ENCODE measurements around the gene LSMEM2. TPM values are rescaled to one million over a fixed set of nuclear protein-coding genes. Genes with fewer than 3 reads are reported as not detected.
"Not testable (repeated sequence)": the region's sequence is repeated elsewhere in the genome, so short reads cannot be mapped to it uniquely, and the experiment has no call there.

Gene LSMEM2
- total and polyA plus RNA-seq, 2 experiments from 2014 or later = 0.59 to 0.86 TPM

DNA sequence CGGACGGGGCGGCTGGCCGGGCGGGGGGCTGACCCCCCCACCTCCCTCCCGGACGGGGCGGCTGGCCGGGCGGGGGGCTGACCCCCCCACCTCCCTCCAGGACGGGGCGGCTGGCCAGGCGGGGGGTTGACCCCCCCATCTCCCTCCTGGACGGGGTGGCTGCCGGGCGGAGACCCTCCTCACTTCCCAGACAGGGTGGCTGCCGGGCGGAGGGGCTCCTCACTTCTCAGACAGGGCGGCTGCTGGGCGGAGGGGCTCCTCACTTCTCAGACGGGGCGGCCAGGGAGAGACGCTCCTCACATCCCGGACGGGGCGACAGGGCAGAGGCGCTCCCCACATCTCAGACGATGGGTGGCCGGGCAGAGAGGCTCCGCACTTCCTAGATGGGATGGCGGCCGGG is 33.2 kb downstream of the LSMEM2 start:
- peaks cover 50% of the 10 kb centered on the region for H3K9me3 Mint-ChIP-seq
- ATAC-seq; H3K27me3 ChIP-seq (ENCODE audit: insufficient read depth): not testable (repeated sequence)

DNA sequence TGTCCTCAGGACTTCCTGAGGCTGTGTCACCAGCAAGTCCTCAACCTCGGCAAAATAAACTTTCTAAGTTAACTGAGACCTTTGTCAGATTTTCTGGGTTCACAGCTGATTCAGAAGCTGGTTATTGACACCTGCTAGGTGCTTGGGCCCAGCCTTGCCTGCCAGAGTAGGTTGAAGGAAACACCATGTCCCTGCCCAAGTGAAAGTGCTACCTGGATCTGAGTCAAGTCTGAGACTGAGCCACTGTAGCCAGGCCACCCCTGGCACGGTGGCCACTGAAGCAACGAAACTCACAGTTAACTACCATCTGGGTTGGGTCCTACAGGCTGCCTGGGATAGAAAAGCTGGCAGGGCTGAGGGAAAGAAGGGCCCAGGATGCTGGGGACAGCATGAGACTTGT is 35.5 kb downstream of the LSMEM2 start:
- Histone ChIP-seq H2AFZ (no peak overlapping the region), H3K27me3 (ENCODE audit: insufficient read depth) (no peaks in the 10 kb centered on the region), H3K9me2 (ENCODE audit: insufficient read depth) (no peaks in the 10 kb centered on the region), H3K4me2 (no peak overlapping the region), H3K36me3 (ENCODE audit: insufficient read depth) (peaks cover 6% of the 10 kb centered on the region), H3K4me3 (no peak overlapping the region), H3K4me1 (ENCODE audit: insufficient read depth) (no peaks in the 10 kb centered on the region; the same call in 1 of the 2 replicates), H4K20me1 (replicated peaks; ENCODE audit: insufficient read depth) (no peaks in the 10 kb centered on the region; the same call in 1 of the 2 replicates), H3K27ac (ENCODE audit: low read depth) (no peak overlapping the region), H3F3A (replicated peaks; ENCODE audit: low read depth) (0 out of 2 replicates have a peak, but pooled peaks cover 6% of the 10 kb centered on the region), H3K79me2 (replicated peaks; ENCODE audit: insufficient read depth) (peaks cover 11% of the 10 kb centered on the region)
- H3K4me1 Mint-ChIP-seq = peaks cover 10% of the 10 kb centered on the region
- H3K9me3 Mint-ChIP-seq = peaks cover 28% of the 10 kb centered on the region
- peaks cover 66% of the 10 kb centered on the region for H3K36me3 Mint-ChIP-seq (ENCODE audit: low read depth)
- H3K27ac Mint-ChIP-seq = no peak overlapping the region
- DNase-seq (ENCODE audit: low spot score) (no peak), ATAC-seq (no peak)
- H3K27me3 Mint-ChIP-seq (ENCODE audit: insufficient read depth, low read depth, poor library complexity) = peaks cover 7% of the 10 kb centered on the region
- no peak for TF ChIP-seq NANOG (IDR thresholded peaks at IDR 0.05; ENCODE audit: borderline replicate concordance)
- TF ChIP-seq, protein P1, sequence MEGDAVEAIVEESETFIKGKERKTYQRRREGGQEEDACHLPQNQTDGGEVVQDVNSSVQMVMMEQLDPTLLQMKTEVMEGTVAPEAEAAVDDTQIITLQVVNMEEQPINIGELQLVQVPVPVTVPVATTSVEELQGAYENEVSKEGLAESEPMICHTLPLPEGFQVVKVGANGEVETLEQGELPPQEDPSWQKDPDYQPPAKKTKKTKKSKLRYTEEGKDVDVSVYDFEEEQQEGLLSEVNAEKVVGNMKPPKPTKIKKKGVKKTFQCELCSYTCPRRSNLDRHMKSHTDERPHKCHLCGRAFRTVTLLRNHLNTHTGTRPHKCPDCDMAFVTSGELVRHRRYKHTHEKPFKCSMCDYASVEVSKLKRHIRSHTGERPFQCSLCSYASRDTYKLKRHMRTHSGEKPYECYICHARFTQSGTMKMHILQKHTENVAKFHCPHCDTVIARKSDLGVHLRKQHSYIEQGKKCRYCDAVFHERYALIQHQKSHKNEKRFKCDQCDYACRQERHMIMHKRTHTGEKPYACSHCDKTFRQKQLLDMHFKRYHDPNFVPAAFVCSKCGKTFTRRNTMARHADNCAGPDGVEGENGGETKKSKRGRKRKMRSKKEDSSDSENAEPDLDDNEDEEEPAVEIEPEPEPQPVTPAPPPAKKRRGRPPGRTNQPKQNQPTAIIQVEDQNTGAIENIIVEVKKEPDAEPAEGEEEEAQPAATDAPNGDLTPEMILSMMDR (conservative IDR thresholded peaks at IDR 0.05; ENCODE audit: low read depth in 2 of 2) = no peak
- no peak for TF ChIP-seq CREB1 (CRISPR knock-in tag; IDR thresholded peaks at IDR 0.05; ENCODE audit: low read depth)
- TF ChIP-seq POLR2AphosphoS5 (IDR thresholded peaks at IDR 0.05; ENCODE audit: low read depth) = no peak
- TF ChIP-seq, protein P2, sequence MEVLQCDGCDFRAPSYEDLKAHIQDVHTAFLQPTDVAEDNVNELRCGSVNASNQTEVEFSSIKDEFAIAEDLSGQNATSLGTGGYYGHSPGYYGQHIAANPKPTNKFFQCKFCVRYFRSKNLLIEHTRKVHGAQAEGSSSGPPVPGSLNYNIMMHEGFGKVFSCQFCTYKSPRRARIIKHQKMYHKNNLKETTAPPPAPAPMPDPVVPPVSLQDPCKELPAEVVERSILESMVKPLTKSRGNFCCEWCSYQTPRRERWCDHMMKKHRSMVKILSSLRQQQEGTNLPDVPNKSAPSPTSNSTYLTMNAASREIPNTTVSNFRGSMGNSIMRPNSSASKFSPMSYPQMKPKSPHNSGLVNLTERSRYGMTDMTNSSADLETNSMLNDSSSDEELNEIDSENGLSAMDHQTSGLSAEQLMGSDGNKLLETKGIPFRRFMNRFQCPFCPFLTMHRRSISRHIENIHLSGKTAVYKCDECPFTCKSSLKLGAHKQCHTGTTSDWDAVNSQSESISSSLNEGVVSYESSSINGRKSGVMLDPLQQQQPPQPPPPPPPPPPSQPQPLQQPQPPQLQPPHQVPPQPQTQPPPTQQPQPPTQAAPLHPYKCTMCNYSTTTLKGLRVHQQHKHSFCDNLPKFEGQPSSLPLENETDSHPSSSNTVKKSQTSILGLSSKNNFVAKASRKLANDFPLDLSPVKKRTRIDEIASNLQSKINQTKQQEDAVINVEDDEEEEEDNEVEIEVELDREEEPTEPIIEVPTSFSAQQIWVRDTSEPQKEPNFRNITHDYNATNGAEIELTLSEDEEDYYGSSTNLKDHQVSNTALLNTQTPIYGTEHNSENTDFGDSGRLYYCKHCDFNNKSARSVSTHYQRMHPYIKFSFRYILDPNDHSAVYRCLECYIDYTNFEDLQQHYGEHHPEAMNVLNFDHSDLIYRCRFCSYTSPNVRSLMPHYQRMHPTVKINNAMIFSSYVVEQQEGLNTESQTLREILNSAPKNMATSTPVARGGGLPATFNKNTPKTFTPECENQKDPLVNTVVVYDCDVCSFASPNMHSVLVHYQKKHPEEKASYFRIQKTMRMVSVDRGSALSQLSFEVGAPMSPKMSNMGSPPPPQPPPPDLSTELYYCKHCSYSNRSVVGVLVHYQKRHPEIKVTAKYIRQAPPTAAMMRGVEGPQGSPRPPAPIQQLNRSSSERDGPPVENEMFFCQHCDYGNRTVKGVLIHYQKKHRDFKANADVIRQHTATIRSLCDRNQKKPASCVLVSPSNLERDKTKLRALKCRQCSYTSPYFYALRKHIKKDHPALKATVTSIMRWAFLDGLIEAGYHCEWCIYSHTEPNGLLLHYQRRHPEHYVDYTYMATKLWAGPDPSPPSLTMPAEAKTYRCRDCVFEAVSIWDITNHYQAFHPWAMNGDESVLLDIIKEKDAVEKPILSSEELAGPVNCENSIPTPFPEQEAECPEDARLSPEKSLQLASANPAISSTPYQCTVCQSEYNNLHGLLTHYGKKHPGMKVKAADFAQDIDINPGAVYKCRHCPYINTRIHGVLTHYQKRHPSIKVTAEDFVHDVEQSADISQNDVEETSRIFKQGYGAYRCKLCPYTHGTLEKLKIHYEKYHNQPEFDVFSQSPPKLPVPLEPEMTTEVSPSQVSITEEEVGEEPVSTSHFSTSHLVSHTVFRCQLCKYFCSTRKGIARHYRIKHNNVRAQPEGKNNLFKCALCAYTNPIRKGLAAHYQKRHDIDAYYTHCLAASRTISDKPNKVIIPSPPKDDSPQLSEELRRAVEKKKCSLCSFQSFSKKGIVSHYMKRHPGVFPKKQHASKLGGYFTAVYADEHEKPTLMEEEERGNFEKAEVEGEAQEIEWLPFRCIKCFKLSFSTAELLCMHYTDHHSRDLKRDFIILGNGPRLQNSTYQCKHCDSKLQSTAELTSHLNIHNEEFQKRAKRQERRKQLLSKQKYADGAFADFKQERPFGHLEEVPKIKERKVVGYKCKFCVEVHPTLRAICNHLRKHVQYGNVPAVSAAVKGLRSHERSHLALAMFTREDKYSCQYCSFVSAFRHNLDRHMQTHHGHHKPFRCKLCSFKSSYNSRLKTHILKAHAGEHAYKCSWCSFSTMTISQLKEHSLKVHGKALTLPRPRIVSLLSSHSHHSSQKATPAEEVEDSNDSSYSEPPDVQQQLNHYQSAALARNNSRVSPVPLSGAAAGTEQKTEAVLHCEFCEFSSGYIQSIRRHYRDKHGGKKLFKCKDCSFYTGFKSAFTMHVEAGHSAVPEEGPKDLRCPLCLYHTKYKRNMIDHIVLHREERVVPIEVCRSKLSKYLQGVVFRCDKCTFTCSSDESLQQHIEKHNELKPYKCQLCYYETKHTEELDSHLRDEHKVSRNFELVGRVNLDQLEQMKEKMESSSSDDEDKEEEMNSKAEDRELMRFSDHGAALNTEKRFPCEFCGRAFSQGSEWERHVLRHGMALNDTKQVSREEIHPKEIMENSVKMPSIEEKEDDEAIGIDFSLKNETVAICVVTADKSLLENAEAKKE (CRISPR knock-in tag; IDR thresholded peaks at IDR 0.05) = no peak
- TF ChIP-seq ZNF331 (CRISPR knock-in tag; IDR thresholded peaks at IDR 0.05; ENCODE audit: low read depth) = no peak
- TF ChIP-seq, protein P3, sequence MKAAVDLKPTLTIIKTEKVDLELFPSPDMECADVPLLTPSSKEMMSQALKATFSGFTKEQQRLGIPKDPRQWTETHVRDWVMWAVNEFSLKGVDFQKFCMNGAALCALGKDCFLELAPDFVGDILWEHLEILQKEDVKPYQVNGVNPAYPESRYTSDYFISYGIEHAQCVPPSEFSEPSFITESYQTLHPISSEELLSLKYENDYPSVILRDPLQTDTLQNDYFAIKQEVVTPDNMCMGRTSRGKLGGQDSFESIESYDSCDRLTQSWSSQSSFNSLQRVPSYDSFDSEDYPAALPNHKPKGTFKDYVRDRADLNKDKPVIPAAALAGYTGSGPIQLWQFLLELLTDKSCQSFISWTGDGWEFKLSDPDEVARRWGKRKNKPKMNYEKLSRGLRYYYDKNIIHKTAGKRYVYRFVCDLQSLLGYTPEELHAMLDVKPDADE (IDR thresholded peaks at IDR 0.05) = no peak
- H3K4me3 Mint-ChIP-seq = no peak overlapping the region

More for the DNA sequence above, 33.2 kb downstream of the LSMEM2 start:
- H3K4me2 ChIP-seq; H3K4me1 Mint-ChIP-seq; H4K20me1 ChIP-seq (replicated peaks; ENCODE audit: insufficient read depth); H3F3A ChIP-seq (replicated peaks; ENCODE audit: low read depth); H3K4me3 ChIP-seq; H3K27ac Mint-ChIP-seq; DNase-seq (ENCODE audit: low spot score); H3K4me1 ChIP-seq (ENCODE audit: insufficient read depth); H3K27me3 Mint-ChIP-seq (ENCODE audit: insufficient read depth, low read depth, poor library complexity); H3K79me2 ChIP-seq (replicated peaks; ENCODE audit: insufficient read depth); H2AFZ ChIP-seq; H3K36me3 ChIP-seq (ENCODE audit: insufficient read depth); H3K27ac ChIP-seq (ENCODE audit: low read depth); H3K4me3 Mint-ChIP-seq; H3K9me2 ChIP-seq (ENCODE audit: insufficient read depth): not testable (repeated sequence)
- peaks cover 58% of the 10 kb centered on the region for H3K36me3 Mint-ChIP-seq (ENCODE audit: low read depth)

Measured in GM23338 (cell line).